Endodermal cell (in vitro differentiated cells): Measurements from ENCODE around the gene DSCAML1. TPM values are rescaled to one million over a fixed set of nuclear protein-coding genes. Genes with fewer than 3 reads are reported as not detected.

Experiments used
- DNase-seq: peaks from one replicate; pipeline ENCODE4 v3.0.0-alpha.2; 2017
- H3K27ac ChIP-seq: 2 replicates; pipeline ENCODE4 v1.5.1; 2013; ENCODE audit warnings: mild to moderate bottlenecking, low read depth, low read length, moderate library complexity
- H3K27me3 ChIP-seq: 2 replicates; pipeline ENCODE4 v1.6.1; 2013; ENCODE audit warnings: mild to moderate bottlenecking, low read length, moderate library complexity; ENCODE audit not compliant: insufficient read depth, control insufficient read depth, poor library complexity, severe bottlenecking
- H3K36me3 ChIP-seq: 2 replicates; pipeline ENCODE4 v1.7.0; 2013; ENCODE audit warnings: mild to moderate bottlenecking, low read length, moderate library complexity; ENCODE audit not compliant: control insufficient read depth, insufficient read depth
- H3K4me1 ChIP-seq: one replicate; pipeline ENCODE4 v1.7.0; 2013; ENCODE audit warnings: low read length; ENCODE audit not compliant: control insufficient read depth, insufficient read depth
- H3K4me3 ChIP-seq: 2 replicates; pipeline ENCODE4 v1.5.1; 2013; ENCODE audit warnings: mild to moderate bottlenecking, low read length, moderate library complexity
- H3K9ac ChIP-seq: 2 replicates; pipeline ENCODE4 v1.6.1; 2013; ENCODE audit warnings: mild to moderate bottlenecking, low read length, moderate library complexity; ENCODE audit not compliant: poor library complexity, severe bottlenecking; ENCODE audit errors: extremely low read depth
- H3K9me3 ChIP-seq: 2 replicates; pipeline ENCODE4 v1.6.1; 2013; ENCODE audit warnings: mild to moderate bottlenecking, low read length, moderate library complexity; ENCODE audit not compliant: control insufficient read depth
- H3K27ac Mint-ChIP-seq: 2 replicates; pipeline ENCODE4 v1.8.0; 2020; ENCODE audit warnings: mixed read lengths
- H3K27me3 Mint-ChIP-seq: 2 replicates; pipeline ENCODE4 v1.8.0; 2021; ENCODE audit warnings: mild to moderate bottlenecking, mixed read lengths; ENCODE audit not compliant: insufficient read depth
- H3K36me3 Mint-ChIP-seq: 2 replicates; pipeline ENCODE4 v1.8.0; 2020; ENCODE audit warnings: low read depth, mixed read lengths
- H3K4me1 Mint-ChIP-seq: 2 replicates; pipeline ENCODE4 v1.8.0; 2020; ENCODE audit warnings: mixed read lengths
- H3K4me3 Mint-ChIP-seq: 2 replicates; pipeline ENCODE4 v1.8.0; 2020; ENCODE audit warnings: mild to moderate bottlenecking, moderate library complexity, mixed read lengths
- H3K9me3 Mint-ChIP-seq: 2 replicates; pipeline ENCODE4 v1.8.0; 2020; ENCODE audit warnings: mild to moderate bottlenecking, mixed read lengths
- CTCF ChIP-seq: fragments of 200-600 bp; sonication (generic); conservative IDR thresholded peaks from 2 replicates; pipeline ENCODE4 v1.5.0; 2021; ENCODE audit warnings: antibody characterized with exemption, mild to moderate bottlenecking
- WGBS, 2 experiments: methylation state at CpG; one replicate each; pipeline versions ENCODE4 v1.1.5 to v1.1.7; 2013; ENCODE audit warnings: missing lambda C conversion rate in 2 of 2, mixed read lengths in 1 of 2; ENCODE audit not compliant: insufficient coverage in 1 of 2, insufficient read length in 1 of 2; 5-methylcytosine and 5-hydroxymethylcytosine counted together
- total RNA-seq, 2 donors: library from RNA; stranded (reverse); fragmentation: NEBNext Ultra II Directional in 1 of 2; extraction: Animal tissue kit (Norgen Biotek cat#: 25700) in 1 of 2; gene quantifications; 2 replicates in 1 of 2; 3 replicates in 1 of 2; pipeline ENCODE4 v1.2.1, GENCODE V29; 2021

DSCAML1 gene
- total RNA-seq, 2 donors from 2014 or later, result 5.6 to 10.9 TPM

- Histone ChIP-seq H3K9me3 (no peaks in the 10 kb centered on the region), H3K36me3 (no peaks in the 10 kb centered on the region), H3K4me3 (no peak overlapping the region), H3K4me1 (no peaks in the 10 kb centered on the region), H3K9ac (no peak overlapping the region), H3K27ac (no peak overlapping the region), H3K27me3 (peaks cover 53% of the 10 kb centered on the region)
- no peak for TF ChIP-seq CTCF
- H3K27me3 Mint-ChIP-seq, result peaks cover 56% of the 10 kb centered on the region
- no peak overlapping the region for H3K27ac Mint-ChIP-seq
- no peaks in the 10 kb centered on the region for H3K36me3 Mint-ChIP-seq
- peaks cover 7% of the 10 kb centered on the region for H3K4me1 Mint-ChIP-seq
- H3K4me3 Mint-ChIP-seq, result no peak overlapping the region
- WGBS, 2 experiments, result 90 to 94% methylated on average over 6 to 12 of the region's 12 CpGs
- DNase-seq, result no peak
- no peaks in the 10 kb centered on the region for H3K9me3 Mint-ChIP-seq
Observed at GRCh38 chr11:117633976-117634755, 162.8 kb downstream of the DSCAML1 start.

- no peaks in the 10 kb centered on the region for H3K36me3 ChIP-seq
- no peak for TF ChIP-seq CTCF
- no peak overlapping the region for H3K4me3 Mint-ChIP-seq
- H3K27me3 ChIP-seq, result peaks cover 62% of the 10 kb centered on the region
- no peak overlapping the region for H3K27ac ChIP-seq
- H3K9me3 Mint-ChIP-seq, result no peaks in the 10 kb centered on the region
- no peaks in the 10 kb centered on the region for H3K4me1 ChIP-seq
- H3K27ac Mint-ChIP-seq, result no peak overlapping the region
- H3K4me3 ChIP-seq, result no peak overlapping the region
- peaks cover 65% of the 10 kb centered on the region for H3K27me3 Mint-ChIP-seq
- no peaks in the 10 kb centered on the region for H3K36me3 Mint-ChIP-seq
- no peaks in the 10 kb centered on the region for H3K9me3 ChIP-seq
- no peak for DNase-seq
- no peak overlapping the region for H3K9ac ChIP-seq
- 73 to 91% methylated on average over 4 to 9 of the region's 9 CpGs for WGBS, 2 experiments
- peaks cover 7% of the 10 kb centered on the region for H3K4me1 Mint-ChIP-seq
Observed at GRCh38 chr11:117633186-117633754, 163.7 kb downstream of the DSCAML1 start.

- H3K4me3 Mint-ChIP-seq, result no peak overlapping the region
- H3K4me1 ChIP-seq, result no peaks in the 10 kb centered on the region
- WGBS, 2 experiments, result 87 to 93% methylated on average over 3 of the region's 3 CpGs
- H3K9ac ChIP-seq, result no peak overlapping the region
- no peak overlapping the region for H3K27ac Mint-ChIP-seq
- peaks cover 73% of the 10 kb centered on the region for H3K27me3 Mint-ChIP-seq
- peaks cover 7% of the 10 kb centered on the region for H3K4me1 Mint-ChIP-seq
- no peak for TF ChIP-seq CTCF
- no peaks in the 10 kb centered on the region for H3K9me3 Mint-ChIP-seq
- H3K4me3 ChIP-seq, result no peak overlapping the region
- no peaks in the 10 kb centered on the region for H3K36me3 ChIP-seq
- H3K9me3 ChIP-seq, result no peaks in the 10 kb centered on the region
- no peaks in the 10 kb centered on the region for H3K36me3 Mint-ChIP-seq
- no peak overlapping the region for H3K27ac ChIP-seq
- DNase-seq, result no peak
- H3K27me3 ChIP-seq, result peaks cover 72% of the 10 kb centered on the region
Observed at GRCh38 chr11:117632306-117632705, 164.7 kb downstream of the DSCAML1 start.
